Epithelial cell of esophagus (primary cell): ENCODE measurements around the gene ROBO1.

Experiments used
- DNase-seq: peaks from one replicate; pipeline ENCODE4 v3.0.0; 2010; ENCODE audit warnings: low read depth
- H3K4me3 ChIP-seq: 2 replicates; pipeline ENCODE4 v1.5.1; 2011; ENCODE audit warnings: mild to moderate bottlenecking, low read length, control low read depth
- CTCF ChIP-seq: IDR thresholded peaks from 2 replicates; pipeline ENCODE4 v1.5.1; 2011; ENCODE audit warnings: low read depth, mild to moderate bottlenecking, low read length, control low read depth, inconsistent platforms; ENCODE audit not compliant: insufficient read depth; ENCODE audit errors: missing control alignments

The ROBO1 gene

GRCh38 chr3:79378064-79378463, 389.7 kb downstream of the ROBO1 start:
- H3K4me3 ChIP-seq = no peak overlapping the region
- no peak for TF ChIP-seq CTCF
- no peak for DNase-seq

- DNase-seq = no peak
- no peak overlapping the region for H3K4me3 ChIP-seq
- peak; percentile 23 for TF ChIP-seq CTCF
Measured at GRCh38 chr3:79369306-79369705, 398.5 kb downstream of the ROBO1 start.

- TF ChIP-seq CTCF = no peak
- no peak overlapping the region for H3K4me3 ChIP-seq
- DNase-seq = peak; percentile 90
Measured at GRCh38 chr3:79368403-79368802, 399.4 kb downstream of the ROBO1 start.

- TF ChIP-seq CTCF = no peak
- peak; percentile 17 for DNase-seq
- no peak overlapping the region for H3K4me3 ChIP-seq
Measured at GRCh38 chr3:79367803-79368202, 400.0 kb downstream of the ROBO1 start.

- TF ChIP-seq CTCF = no peak
- DNase-seq = peak; percentile 67
Measured at GRCh38 chr3:79367066-79367465, 400.7 kb downstream of the ROBO1 start.

GRCh38 chr3:79366414-79366813, 401.4 kb downstream of the ROBO1 start:
- TF ChIP-seq CTCF = no peak
- no peak overlapping the region for H3K4me3 ChIP-seq
- no peak for DNase-seq

More at GRCh38 chr3:79367066-79367465, 400.7 kb downstream of the ROBO1 start:
- no peak overlapping the region for H3K4me3 ChIP-seq

GRCh38 chr3:79364784-79365183, 403.0 kb downstream of the ROBO1 start:
- no peak for DNase-seq
- no peak for TF ChIP-seq CTCF
- H3K4me3 ChIP-seq = no peak overlapping the region
